Measurements from ENCODE around the gene SLC16A3. TPM values are rescaled to one million over a fixed set of nuclear protein-coding genes. Genes with fewer than 3 reads are reported as not detected.

The SLC16A3 gene
- total and polyA plus RNA-seq, 2 of the 8 experiments (the other 6 are each of a cell fraction or from before 2014, with no cell fraction given), result 3.8 to 8.7 TPM

DNA sequence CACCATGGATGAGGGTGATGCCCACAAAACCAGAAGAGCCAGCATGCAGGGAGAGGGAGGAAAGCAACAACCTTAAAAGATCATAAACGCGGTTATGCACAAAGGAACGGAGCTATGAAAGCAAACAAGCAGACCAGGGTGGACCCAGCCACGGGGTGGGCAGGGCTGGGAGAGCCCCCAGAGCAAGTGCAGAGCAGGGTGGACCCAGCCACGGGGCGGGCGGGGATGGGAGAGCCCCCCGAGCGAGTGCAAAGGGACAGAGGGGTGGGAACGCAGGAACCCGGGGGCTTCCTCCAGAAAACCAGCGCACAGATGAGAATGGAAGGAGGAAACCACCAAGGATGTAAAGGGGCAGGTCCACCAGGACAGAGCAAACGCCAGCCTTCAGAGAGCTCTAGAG is 49.4 kb upstream of the SLC16A3 start (continued):
- TF ChIP-seq, protein P1, sequence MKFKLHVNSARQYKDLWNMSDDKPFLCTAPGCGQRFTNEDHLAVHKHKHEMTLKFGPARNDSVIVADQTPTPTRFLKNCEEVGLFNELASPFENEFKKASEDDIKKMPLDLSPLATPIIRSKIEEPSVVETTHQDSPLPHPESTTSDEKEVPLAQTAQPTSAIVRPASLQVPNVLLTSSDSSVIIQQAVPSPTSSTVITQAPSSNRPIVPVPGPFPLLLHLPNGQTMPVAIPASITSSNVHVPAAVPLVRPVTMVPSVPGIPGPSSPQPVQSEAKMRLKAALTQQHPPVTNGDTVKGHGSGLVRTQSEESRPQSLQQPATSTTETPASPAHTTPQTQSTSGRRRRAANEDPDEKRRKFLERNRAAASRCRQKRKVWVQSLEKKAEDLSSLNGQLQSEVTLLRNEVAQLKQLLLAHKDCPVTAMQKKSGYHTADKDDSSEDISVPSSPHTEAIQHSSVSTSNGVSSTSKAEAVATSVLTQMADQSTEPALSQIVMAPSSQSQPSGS (IDR thresholded peaks at IDR 0.05; ENCODE audit: low read length), result no peak
- TF ChIP-seq NANOG (IDR thresholded peaks at IDR 0.05; ENCODE audit: insufficient read depth, low read depth, low read length, poor library complexity, severe bottlenecking) (no peak), JUN (IDR thresholded peaks at IDR 0.05; ENCODE audit: low read depth, low read length) (no peak), POLR2A (IDR thresholded peaks at IDR 0.05; ENCODE audit: control extremely low read depth in 1 of 2, low read depth in 2 of 2, low read length in 2 of 2) (no peak)
- TF ChIP-seq, protein P2, sequence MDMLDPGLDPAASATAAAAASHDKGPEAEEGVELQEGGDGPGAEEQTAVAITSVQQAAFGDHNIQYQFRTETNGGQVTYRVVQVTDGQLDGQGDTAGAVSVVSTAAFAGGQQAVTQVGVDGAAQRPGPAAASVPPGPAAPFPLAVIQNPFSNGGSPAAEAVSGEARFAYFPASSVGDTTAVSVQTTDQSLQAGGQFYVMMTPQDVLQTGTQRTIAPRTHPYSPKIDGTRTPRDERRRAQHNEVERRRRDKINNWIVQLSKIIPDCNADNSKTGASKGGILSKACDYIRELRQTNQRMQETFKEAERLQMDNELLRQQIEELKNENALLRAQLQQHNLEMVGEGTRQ (IDR thresholded peaks at IDR 0.05; ENCODE audit: low read length), result no peak

Data from H1 (cell line).